ENCODE data around the gene SPATA2L. TPM values are rescaled to one million over a fixed set of nuclear protein-coding genes. Genes with fewer than 3 reads are reported as not detected.
A peak's percentile ranks its signal among the peaks of the same experiment; 100 is the strongest.
"Not testable (repeated sequence)": the region's sequence is repeated elsewhere in the genome, so short reads cannot be mapped to it uniquely, and the experiment has no call there.

Gene SPATA2L
- total and polyA plus RNA-seq, 4 donors, result 6.9 to 17.3 (median 13.6) TPM

DNA sequence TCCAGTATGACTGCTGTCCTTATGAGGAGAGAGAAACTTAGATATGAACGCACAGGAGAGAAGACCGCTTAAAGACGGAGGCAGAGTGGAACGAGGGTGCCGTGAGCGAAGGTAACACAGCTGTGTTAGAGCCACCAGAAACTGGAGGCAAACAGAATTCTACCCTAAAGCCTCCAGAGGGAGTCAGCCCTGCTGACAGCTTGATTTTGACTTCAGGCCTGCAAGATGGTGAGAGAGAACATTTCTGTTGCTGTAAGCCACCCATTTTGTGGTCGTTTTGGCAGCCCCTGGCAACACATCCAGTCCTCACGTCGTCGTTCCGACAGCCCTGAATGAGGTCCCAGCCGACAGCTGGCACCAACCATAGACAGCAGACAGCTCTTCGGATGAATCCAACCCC lies 2.8 kb upstream of the SPATA2L start:
- TF ChIP-seq, protein P1, sequence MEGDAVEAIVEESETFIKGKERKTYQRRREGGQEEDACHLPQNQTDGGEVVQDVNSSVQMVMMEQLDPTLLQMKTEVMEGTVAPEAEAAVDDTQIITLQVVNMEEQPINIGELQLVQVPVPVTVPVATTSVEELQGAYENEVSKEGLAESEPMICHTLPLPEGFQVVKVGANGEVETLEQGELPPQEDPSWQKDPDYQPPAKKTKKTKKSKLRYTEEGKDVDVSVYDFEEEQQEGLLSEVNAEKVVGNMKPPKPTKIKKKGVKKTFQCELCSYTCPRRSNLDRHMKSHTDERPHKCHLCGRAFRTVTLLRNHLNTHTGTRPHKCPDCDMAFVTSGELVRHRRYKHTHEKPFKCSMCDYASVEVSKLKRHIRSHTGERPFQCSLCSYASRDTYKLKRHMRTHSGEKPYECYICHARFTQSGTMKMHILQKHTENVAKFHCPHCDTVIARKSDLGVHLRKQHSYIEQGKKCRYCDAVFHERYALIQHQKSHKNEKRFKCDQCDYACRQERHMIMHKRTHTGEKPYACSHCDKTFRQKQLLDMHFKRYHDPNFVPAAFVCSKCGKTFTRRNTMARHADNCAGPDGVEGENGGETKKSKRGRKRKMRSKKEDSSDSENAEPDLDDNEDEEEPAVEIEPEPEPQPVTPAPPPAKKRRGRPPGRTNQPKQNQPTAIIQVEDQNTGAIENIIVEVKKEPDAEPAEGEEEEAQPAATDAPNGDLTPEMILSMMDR (IDR thresholded peaks at IDR 0.05; ENCODE audit: control extremely low read depth, extremely low read depth), result no peak
- no peak overlapping the region for H3K9ac ChIP-seq (ENCODE audit: insufficient read depth in 1 of 2, low read length in 2 of 2)
- ATAC-seq (ENCODE audit: insufficient read depth, low FRiP score), result no peak

DNA sequence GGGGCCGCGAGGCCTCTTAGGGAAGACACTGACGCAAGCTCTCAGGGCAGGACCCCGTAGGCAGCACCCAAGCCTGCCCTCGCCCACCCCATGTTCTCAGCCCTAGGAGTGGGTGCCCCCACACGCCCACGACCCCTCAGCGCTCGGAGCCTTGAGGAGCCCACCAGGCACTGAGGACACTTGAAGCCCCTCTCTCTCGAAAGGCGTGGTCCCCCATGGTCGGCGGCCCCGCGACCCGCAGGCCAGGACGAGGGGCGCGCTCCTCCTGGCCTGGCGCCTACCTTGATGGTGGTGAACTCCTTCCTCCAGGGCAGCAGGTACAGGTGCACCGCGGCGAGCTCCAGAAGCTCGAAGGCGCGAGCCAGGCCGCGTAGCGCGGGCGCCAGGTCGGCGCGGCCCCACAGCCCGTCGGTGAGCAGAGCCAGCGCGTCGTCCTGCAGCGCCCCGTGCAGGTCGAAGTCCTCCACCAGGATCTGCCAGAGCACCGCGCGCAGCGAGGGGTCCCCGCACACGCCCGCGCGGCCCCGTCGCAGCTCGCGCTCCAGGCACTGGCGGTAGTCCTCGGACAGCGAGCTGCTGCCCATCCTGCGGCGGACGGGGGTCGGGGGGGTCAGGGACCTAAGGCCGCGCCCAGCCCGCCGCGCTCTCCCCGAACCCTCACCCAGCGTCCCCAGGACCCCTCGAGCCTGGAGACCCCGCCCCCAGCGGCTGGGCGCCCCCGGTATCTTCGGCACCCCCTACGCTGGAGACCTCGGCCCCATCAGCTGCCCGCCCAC lies 668 bp downstream of the SPATA2L start:
- DNase-seq (peak; percentile 52 to 65 (median 63)), ATAC-seq (ENCODE audit: insufficient read depth, low FRiP score) (peak; percentile 8)
- H3K27me3 ChIP-seq (ENCODE audit: control insufficient read depth in 3 of 3, insufficient read depth in 3 of 3, low read length in 2 of 3), result peaks cover 0 to 5% (median 0%) of the 10 kb centered on the region in 3 donors
- no peaks in the 10 kb centered on the region for H3K9me3 ChIP-seq (ENCODE audit: control insufficient read depth in 4 of 4, insufficient read depth in 3 of 4, low read length in 3 of 4)
- peaks cover 0 to 21% (median 0%) of the 10 kb centered on the region in 4 donors for H3K36me3 ChIP-seq (ENCODE audit: control insufficient read depth in 4 of 4, insufficient read depth in 4 of 4, low read length in 4 of 4)
- peak overlapping the region; percentile 60 to 71 for H3K9ac ChIP-seq (ENCODE audit: insufficient read depth in 1 of 2, low read length in 2 of 2)
- H3K27ac ChIP-seq (ENCODE audit: low read depth in 1 of 2, low read length in 1 of 2), result peak overlapping the region; percentile 68 to 92
- 2% methylated on average over 60 to 78 of the region's 78 CpGs for WGBS, 2 donors
- peaks cover 0 to 13% (median 3%) of the 10 kb centered on the region in 5 donors for H3K4me1 ChIP-seq (ENCODE audit: control insufficient read depth in 5 of 5, insufficient read depth in 5 of 5, low read length in 5 of 5)
- H3K4me3 ChIP-seq, result peak overlapping the region; percentile 57
- TF ChIP-seq, protein P1 (IDR thresholded peaks at IDR 0.05; ENCODE audit: control extremely low read depth, extremely low read depth), result no peak

More for the DNA sequence above, 2.8 kb upstream of the SPATA2L start:
- Histone ChIP-seq H3K9me3 (ENCODE audit: control insufficient read depth in 4 of 4, insufficient read depth in 3 of 4, low read length in 3 of 4) (no peaks in the 10 kb centered on the region), H3K4me3 (no peak overlapping the region), H3K4me1 (ENCODE audit: control insufficient read depth in 5 of 5, insufficient read depth in 5 of 5, low read length in 5 of 5) (peaks cover 0 to 13% (median 3%) of the 10 kb centered on the region in 5 donors), H3K27me3 (ENCODE audit: control insufficient read depth in 3 of 3, insufficient read depth in 3 of 3, low read length in 2 of 3) (peaks cover 0 to 5% (median 0%) of the 10 kb centered on the region in 3 donors), H3K36me3 (ENCODE audit: control insufficient read depth in 4 of 4, insufficient read depth in 4 of 4, low read length in 4 of 4) (no peaks in the 10 kb centered on the region), H3K27ac (ENCODE audit: low read depth in 1 of 2, low read length in 1 of 2) (no peak overlapping the region)
- WGBS, 2 donors, result 78 to 83% methylated on average over 13 of the region's 13 CpGs
- no peak for DNase-seq

DNA sequence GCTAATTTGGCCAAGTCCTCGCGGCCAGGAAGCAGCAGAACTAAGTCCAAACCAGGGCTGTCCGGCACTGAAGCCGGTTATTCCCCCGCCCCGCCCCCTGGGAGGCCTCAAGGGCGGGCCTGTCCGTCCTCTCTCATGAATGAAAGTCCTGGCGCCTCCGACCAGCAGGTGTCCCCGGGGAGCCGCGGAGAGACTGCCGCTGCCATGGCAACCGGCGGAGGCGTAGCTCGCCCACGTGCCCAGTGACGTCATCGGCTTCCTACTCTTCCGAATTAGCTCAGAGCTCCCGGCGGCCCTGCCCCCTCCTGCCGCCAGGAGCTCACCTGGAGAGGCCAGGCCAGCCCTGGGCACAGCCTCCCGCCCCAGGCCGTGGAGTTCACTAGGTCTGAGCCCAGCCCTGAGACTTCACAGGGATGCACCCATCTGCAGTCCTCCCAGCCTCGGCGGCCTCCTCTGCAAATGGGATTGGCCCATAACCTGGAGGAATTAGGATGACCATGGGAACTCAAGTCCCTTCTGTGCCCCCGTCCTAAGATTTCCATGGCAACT lies 1.3 kb downstream of the SPATA2L start:
- H3K36me3 ChIP-seq (ENCODE audit: control insufficient read depth in 4 of 4, insufficient read depth in 4 of 4, low read length in 4 of 4), result peaks cover 0 to 28% (median 0%) of the 10 kb centered on the region in 4 donors
- WGBS, 2 donors, result 1% methylated on average over 27 to 30 of the region's 30 CpGs
- peaks cover 0 to 13% (median 3%) of the 10 kb centered on the region in 5 donors for H3K4me1 ChIP-seq (ENCODE audit: control insufficient read depth in 5 of 5, insufficient read depth in 5 of 5, low read length in 5 of 5)
- ATAC-seq (ENCODE audit: insufficient read depth, low FRiP score), result peak; percentile 79
- H3K9me3 ChIP-seq (ENCODE audit: control insufficient read depth in 4 of 4, insufficient read depth in 3 of 4, low read length in 3 of 4), result no peaks in the 10 kb centered on the region
- peak overlapping the region in 1 of 2 donors; percentile 92 for H3K27ac ChIP-seq (ENCODE audit: low read depth in 1 of 2, low read length in 1 of 2)
- TF ChIP-seq, protein P1 (IDR thresholded peaks at IDR 0.05; ENCODE audit: control extremely low read depth, extremely low read depth), result peak; percentile 80
- DNase-seq, result peak; percentile 98
- peak overlapping the region; percentile 57 for H3K4me3 ChIP-seq
- H3K27me3 ChIP-seq (ENCODE audit: control insufficient read depth in 3 of 3, insufficient read depth in 3 of 3, low read length in 2 of 3), result peaks cover 0 to 5% (median 0%) of the 10 kb centered on the region in 3 donors
- peak overlapping the region; percentile 60 to 71 for H3K9ac ChIP-seq (ENCODE audit: insufficient read depth in 1 of 2, low read length in 2 of 2)

DNA sequence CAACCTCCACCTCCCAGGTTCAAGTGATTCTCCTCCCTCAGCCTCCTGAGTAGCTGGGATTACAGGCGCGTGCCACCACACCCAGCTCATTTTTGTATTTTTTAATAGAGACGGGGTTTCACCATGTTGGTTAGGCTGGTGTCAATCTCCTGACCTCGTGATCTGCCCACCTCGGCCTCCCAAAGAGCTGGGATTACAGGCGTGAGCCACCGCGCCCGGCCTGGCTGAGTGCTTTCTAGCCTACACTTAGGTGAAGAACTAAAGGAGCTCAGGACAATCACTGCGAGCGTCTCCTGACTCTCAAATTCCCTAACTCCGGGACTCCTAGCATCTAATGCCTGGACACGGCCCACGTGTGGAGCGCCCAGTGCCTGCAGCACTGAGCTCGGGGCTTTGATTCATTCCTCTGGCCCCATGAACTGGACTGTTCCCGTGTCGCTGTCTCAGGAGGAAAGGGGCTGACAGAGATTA lies 1.8 kb downstream of the SPATA2L start:
- Histone ChIP-seq H3K36me3 (ENCODE audit: control insufficient read depth in 4 of 4, insufficient read depth in 4 of 4, low read length in 4 of 4) (peaks cover 0 to 33% (median 0%) of the 10 kb centered on the region in 4 donors), H3K9ac (ENCODE audit: insufficient read depth in 1 of 2, low read length in 2 of 2) (peak overlapping the region in 1 of 2 donors; percentile 34), H3K27ac (ENCODE audit: low read depth in 1 of 2, low read length in 1 of 2) (peak overlapping the region in 1 of 2 donors; percentile 48), H3K4me1 (ENCODE audit: control insufficient read depth in 5 of 5, insufficient read depth in 5 of 5, low read length in 5 of 5) (peaks cover 0 to 13% (median 3%) of the 10 kb centered on the region in 5 donors)
- H3K4me3 ChIP-seq; DNase-seq; H3K9me3 ChIP-seq (ENCODE audit: control insufficient read depth in 4 of 4, insufficient read depth in 3 of 4, low read length in 3 of 4); ATAC-seq (ENCODE audit: insufficient read depth, low FRiP score); H3K27me3 ChIP-seq (ENCODE audit: control insufficient read depth in 3 of 3, insufficient read depth in 3 of 3, low read length in 2 of 3): not testable (repeated sequence)
- WGBS, 2 donors, result 61 to 70% methylated on average over 18 of the region's 18 CpGs

GRCh38 chr16:89698717-89699116 lies 2.8 kb downstream of the SPATA2L start:
- 96 to 97% methylated on average over 14 of the region's 14 CpGs for WGBS, 2 donors
- ATAC-seq (ENCODE audit: insufficient read depth, low FRiP score); H3K9me3 ChIP-seq (ENCODE audit: control insufficient read depth in 4 of 4, insufficient read depth in 3 of 4, low read length in 3 of 4); H3K27me3 ChIP-seq (ENCODE audit: control insufficient read depth in 3 of 3, insufficient read depth in 3 of 3, low read length in 2 of 3); H3K9ac ChIP-seq (ENCODE audit: insufficient read depth in 1 of 2, low read length in 2 of 2); H3K27ac ChIP-seq (ENCODE audit: low read depth in 1 of 2, low read length in 1 of 2); H3K4me3 ChIP-seq; DNase-seq: not testable (repeated sequence)
- Histone ChIP-seq H3K36me3 (ENCODE audit: control insufficient read depth in 4 of 4, insufficient read depth in 4 of 4, low read length in 4 of 4) (peaks cover 0 to 40% (median 3%) of the 10 kb centered on the region in 4 donors), H3K4me1 (ENCODE audit: control insufficient read depth in 5 of 5, insufficient read depth in 5 of 5, low read length in 5 of 5) (peaks cover 0 to 13% (median 3%) of the 10 kb centered on the region in 5 donors)

Data from lung (tissue), 12 donors.